SHP77 treated with DMSO at 0.1 percent for 48 hours (cell line): Measurements from ENCODE around the gene CABP7.
A peak's percentile ranks its signal among the peaks of the same experiment; 100 is the strongest.

Experiments
- DNase-seq: peaks from one replicate; lab custom pipeline; 2025; lab: John Stamatoyannopoulos, UW

Gene CABP7

GRCh38 chr22:29719899-29720645, at the start of gene CABP7:
Gene CABP7 (plus strand): TSS chr22:29720003. CDS start chr22:29720425, 422 bp downstream.
- DNase-seq: no peak

DNA sequence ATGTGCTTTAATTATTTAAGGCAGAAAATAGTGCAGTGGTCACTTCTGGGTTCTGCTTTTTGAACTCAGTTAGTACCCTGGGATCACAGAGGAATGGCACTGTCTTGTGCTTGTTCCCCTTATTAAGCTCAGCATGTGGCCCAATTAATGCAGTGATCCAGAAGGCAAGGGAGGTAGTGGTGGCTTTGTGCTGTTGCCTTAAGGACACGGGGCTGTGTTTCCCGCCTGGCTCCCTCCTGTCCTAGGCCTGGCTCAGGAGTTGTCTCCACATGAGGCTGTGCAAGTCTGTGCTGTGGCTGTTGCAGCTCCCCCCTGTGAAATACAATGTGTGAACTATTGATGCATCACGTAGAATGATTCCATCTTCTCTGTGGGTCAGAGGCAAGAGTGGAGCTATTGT, 49.2 kb upstream of the CABP7 start:
- no peak for DNase-seq

- no peak for DNase-seq
Measured at GRCh38 chr22:29673361-29674066, 46.3 kb upstream of the CABP7 start.

- DNase-seq: no peak
Measured at GRCh38 chr22:29674121-29674520, 45.7 kb upstream of the CABP7 start.

- DNase-seq: no peak
Measured at GRCh38 chr22:29679316-29679715, 40.5 kb upstream of the CABP7 start.

DNA sequence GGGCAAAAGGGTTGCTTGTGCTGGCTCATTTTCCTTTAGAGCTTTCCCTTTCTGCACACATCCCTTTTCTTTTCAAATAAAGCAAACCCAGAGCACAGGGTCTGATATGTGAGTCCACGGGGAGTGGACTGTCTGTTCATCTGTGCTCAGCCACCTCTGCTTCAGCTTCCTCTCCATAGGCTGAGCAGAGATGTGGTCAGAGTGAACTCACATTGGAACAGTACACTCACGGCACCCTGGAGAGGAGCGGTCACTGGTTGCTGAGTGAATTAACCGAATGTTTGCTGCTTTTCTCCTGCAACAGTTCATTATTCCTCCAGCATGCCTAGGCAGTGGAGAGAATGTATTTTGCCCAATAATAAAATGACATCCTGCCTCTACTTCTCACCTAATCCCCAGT, 36.3 kb upstream of the CABP7 start:
- DNase-seq: no peak

DNA sequence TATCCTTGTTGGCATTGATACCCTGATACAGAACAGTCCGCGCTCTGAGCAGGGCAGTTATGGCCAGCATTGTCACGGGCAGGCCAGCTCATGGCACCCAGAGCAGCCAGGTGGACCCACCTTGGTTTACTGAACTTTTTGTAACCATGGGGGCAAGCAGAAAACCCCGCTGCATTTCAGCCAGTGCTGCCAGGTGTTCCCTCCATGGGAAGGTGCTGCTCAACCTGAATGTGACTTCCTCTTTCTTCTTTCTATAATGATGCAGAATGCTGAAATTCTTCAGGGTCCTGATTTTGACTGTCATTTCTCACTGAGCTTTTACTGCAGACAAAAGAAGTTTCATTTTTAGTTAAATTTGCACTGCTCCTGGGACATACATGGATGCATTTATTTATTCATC, 35.6 kb upstream of the CABP7 start:
- no peak for DNase-seq

- DNase-seq: no peak
Measured at GRCh38 chr22:29689206-29689879, 30.5 kb upstream of the CABP7 start.

- no peak for DNase-seq
Measured at GRCh38 chr22:29689880-29690213, 30.0 kb upstream of the CABP7 start.

- DNase-seq: no peak
Measured at GRCh38 chr22:29690476-29690875, 29.3 kb upstream of the CABP7 start.

- no peak for DNase-seq
Measured at GRCh38 chr22:29691636-29692326, 28.0 kb upstream of the CABP7 start.

DNA sequence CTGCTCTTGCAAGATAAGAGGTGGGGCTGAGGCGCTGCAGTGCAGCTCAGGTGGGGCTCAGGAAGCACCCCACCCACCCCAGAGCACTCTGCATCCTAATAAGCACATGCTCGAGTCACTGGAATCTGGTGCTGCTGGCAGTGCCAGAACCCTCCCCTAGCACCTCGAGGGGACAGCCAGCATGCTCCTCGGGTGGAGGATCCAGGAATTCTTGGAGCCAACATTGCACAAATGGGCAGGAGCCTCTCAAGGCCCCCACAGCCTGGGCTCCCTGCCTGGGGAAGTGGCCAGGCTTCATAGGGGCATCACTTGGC, 27.5 kb upstream of the CABP7 start:
- no peak for DNase-seq

- DNase-seq: no peak
Measured at GRCh38 chr22:29693161-29693560, 26.6 kb upstream of the CABP7 start.

GRCh38 chr22:29693671-29694070, 26.1 kb upstream of the CABP7 start:
- DNase-seq: no peak

- DNase-seq: no peak
Measured at GRCh38 chr22:29695129-29695926, 24.5 kb upstream of the CABP7 start.

GRCh38 chr22:29697853-29698598, 21.8 kb upstream of the CABP7 start:
- no peak for DNase-seq

DNA sequence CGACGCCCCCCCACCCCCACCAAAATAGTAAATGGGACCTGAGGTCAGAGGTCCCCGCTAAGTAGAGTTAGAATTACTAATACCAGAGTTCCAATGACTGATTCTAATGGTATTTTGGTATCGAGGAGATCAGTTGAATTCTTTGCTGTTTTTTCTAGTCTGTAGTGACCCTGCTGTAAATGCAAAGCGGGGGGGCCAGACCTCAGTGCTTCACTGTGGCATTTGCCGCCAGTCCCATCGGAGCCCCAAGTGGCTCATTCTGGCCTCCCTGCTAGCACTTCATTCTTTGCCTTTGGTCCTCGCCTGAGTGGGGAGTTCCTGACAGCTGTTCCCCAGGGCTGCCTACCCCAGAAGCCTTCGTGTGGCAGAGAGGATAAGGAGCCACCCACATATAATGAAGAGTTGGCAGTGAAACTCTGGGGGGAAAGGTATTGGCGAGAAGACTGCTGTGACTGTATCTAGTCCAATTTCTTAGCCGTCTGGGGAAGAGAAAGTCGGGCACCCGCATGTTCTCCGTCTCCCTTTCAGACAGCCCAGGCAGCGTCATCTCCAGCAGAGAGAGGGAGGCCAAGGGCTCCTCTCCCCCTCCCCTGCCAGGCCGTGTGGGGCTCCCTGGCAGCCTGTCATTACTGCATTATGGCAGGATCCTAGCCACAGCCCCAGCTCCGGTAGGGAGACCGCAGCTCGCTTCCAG, 19.4 kb upstream of the CABP7 start:
- DNase-seq: peak; percentile 35

DNA sequence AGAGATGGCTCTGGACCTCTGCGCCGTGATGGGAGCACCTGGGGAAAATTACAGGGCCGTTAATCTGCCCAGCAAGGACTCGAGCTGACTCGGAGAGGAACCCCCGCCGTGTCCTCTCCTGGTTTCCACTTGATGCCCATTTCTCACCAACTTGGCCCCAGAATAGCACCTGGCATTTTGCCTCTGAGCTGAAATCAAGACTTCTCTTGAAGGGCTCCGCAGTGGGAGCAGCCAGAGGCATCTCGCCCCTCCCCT, 19.0 kb upstream of the CABP7 start:
- peak; percentile 45 for DNase-seq

DNA sequence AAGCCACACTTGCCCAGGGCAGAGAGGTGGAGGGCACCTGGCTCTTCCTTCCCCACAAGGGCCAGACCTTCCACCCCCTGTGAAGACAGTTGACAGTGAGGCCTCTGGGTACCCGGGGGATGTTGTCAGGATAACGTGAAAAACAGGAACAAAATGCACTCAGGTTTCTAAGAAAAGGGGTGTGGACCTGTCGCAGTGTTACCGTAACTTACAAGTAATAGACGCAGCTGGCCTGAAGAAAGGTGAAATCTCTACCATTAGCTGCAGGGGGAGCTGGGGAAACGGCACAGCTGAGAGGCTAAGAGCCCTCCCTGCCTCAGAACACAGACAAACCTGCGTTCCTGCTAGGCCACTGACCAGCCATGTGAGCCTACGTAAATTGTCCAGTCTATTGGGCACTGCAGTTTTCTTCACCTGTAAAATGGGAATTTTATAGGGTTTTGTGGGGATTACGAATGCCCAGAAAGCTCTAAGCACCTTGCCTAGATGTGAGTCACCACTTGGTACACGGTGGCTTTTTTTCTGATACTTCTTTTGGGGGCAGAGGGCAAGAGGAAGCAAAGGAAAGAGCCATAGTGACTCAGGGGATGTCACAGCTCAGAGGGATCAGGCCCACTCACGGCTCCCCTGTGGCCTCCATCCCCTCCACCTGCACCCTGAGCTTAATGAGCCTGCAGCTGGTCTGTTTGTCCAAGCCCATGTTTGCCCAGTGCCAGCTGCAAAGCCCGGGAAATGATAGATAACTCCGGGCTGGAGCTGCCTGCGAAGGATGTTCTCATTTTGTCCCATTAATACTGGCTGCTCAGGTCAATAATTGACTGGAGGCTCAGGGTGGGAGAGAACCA, 18.4 kb upstream of the CABP7 start:
- DNase-seq: peak; percentile 85
